Measurements from ENCODE around the gene U2AF2.
A peak's percentile ranks its signal among the peaks of the same experiment; 100 is the strongest.

The U2AF2 gene

GRCh38 chr19:55633861-55634260, 21.0 kb upstream of the U2AF2 start:
- H3K4me1 ChIP-seq (ENCODE audit: low read length) = peaks cover 23% of the 10 kb centered on the region
- no peaks in the 10 kb centered on the region for H3K9me3 ChIP-seq (ENCODE audit: insufficient read depth, low read length)
- H3K27ac ChIP-seq (ENCODE audit: low read length) = no peak overlapping the region
- H4K20me1 ChIP-seq (ENCODE audit: insufficient read depth, low read length) = no peaks in the 10 kb centered on the region
- H3K4me3 ChIP-seq (ENCODE audit: low read length) = peak overlapping the region; percentile 92
- H3K36me3 ChIP-seq (replicated peaks; ENCODE audit: low read depth, low read length) = peaks cover 3% of the 10 kb centered on the region
- H3K4me2 ChIP-seq (ENCODE audit: low read length) = peak overlapping the region; percentile 72
- peak overlapping the region; percentile 98 for H3K9ac ChIP-seq (ENCODE audit: low read length)
- no peak for TF ChIP-seq EZH2phosphoT487 (IDR thresholded peaks at IDR 0.05; ENCODE audit: low read depth)
- TF ChIP-seq, protein P1, sequence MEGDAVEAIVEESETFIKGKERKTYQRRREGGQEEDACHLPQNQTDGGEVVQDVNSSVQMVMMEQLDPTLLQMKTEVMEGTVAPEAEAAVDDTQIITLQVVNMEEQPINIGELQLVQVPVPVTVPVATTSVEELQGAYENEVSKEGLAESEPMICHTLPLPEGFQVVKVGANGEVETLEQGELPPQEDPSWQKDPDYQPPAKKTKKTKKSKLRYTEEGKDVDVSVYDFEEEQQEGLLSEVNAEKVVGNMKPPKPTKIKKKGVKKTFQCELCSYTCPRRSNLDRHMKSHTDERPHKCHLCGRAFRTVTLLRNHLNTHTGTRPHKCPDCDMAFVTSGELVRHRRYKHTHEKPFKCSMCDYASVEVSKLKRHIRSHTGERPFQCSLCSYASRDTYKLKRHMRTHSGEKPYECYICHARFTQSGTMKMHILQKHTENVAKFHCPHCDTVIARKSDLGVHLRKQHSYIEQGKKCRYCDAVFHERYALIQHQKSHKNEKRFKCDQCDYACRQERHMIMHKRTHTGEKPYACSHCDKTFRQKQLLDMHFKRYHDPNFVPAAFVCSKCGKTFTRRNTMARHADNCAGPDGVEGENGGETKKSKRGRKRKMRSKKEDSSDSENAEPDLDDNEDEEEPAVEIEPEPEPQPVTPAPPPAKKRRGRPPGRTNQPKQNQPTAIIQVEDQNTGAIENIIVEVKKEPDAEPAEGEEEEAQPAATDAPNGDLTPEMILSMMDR (IDR thresholded peaks at IDR 0.05; ENCODE audit: low read depth, low read length) = no peak
- H3K27me3 ChIP-seq (ENCODE audit: low read depth, low read length) = no peaks in the 10 kb centered on the region
- H2AFZ ChIP-seq (ENCODE audit: low read depth, low read length) = no peak overlapping the region
- H3K79me2 ChIP-seq (ENCODE audit: low read length) = peaks cover 42% of the 10 kb centered on the region

- Histone ChIP-seq H3K9me3 (ENCODE audit: insufficient read depth, low read length) (no peaks in the 10 kb centered on the region), H3K79me2 (ENCODE audit: low read length) (peaks cover 57% of the 10 kb centered on the region), H2AFZ (ENCODE audit: low read depth, low read length) (no peak overlapping the region), H3K9ac (ENCODE audit: low read length) (peak overlapping the region; percentile 98), H4K20me1 (ENCODE audit: insufficient read depth, low read length) (no peaks in the 10 kb centered on the region), H3K4me2 (ENCODE audit: low read length) (peak overlapping the region; percentile 88), H3K36me3 (replicated peaks; ENCODE audit: low read depth, low read length) (peaks cover 3% of the 10 kb centered on the region), H3K27ac (ENCODE audit: low read length) (peak overlapping the region; percentile 62), H3K27me3 (ENCODE audit: low read depth, low read length) (no peaks in the 10 kb centered on the region), H3K4me3 (ENCODE audit: low read length) (peak overlapping the region; percentile 92), H3K4me1 (ENCODE audit: low read length) (peaks cover 28% of the 10 kb centered on the region)
- TF ChIP-seq EZH2phosphoT487 (IDR thresholded peaks at IDR 0.05; ENCODE audit: low read depth) = no peak
These were observed 19.5 kb upstream of the U2AF2 start for GRCh38 chr19:55635334-55635717.

DNA sequence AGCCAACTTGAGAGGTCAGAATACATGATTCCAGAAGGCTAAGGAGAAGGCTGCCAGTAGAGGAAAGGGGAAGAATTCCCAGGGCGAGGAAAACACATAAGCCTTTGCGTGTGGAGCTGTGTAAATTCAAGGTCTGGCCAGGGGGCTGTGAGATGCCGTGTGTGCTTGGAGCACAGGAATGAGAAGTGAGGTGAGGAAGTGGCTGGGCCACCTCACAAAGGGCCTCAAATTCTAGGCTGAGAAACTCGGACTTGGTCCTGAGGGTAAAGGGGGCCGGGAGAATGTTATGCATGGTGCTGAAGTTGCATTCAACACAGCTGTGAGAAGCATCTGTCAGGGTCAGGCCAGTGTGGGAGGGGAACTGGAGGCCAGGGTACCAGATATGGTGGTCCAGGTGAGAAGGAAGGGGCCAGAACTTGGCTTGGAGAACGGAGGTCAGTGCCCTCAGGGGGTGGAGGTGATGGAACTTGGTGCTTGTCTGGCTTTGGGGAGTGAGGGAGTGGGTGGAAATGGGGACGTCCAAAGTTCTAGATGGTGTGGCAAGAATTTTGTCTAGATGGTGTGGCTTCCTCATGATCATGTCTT, 18.9 kb upstream of the U2AF2 start:
- peaks cover 31% of the 10 kb centered on the region for H3K4me1 ChIP-seq (ENCODE audit: low read length)
- H4K20me1 ChIP-seq (ENCODE audit: insufficient read depth, low read length) = no peaks in the 10 kb centered on the region
- H3K36me3 ChIP-seq (replicated peaks; ENCODE audit: low read depth, low read length) = peaks cover 3% of the 10 kb centered on the region
- H3K4me2 ChIP-seq (ENCODE audit: low read length) = peak overlapping the region; percentile 88
- H3K9me3 ChIP-seq (ENCODE audit: insufficient read depth, low read length) = no peaks in the 10 kb centered on the region
- no peaks in the 10 kb centered on the region for H3K27me3 ChIP-seq (ENCODE audit: low read depth, low read length)
- H2AFZ ChIP-seq (ENCODE audit: low read depth, low read length) = no peak overlapping the region
- TF ChIP-seq, protein P1 (IDR thresholded peaks at IDR 0.05; ENCODE audit: low read depth, low read length) = no peak
- no peak for TF ChIP-seq EZH2phosphoT487 (IDR thresholded peaks at IDR 0.05; ENCODE audit: low read depth)
- peak overlapping the region; percentile 62; the same call in 1 of the 2 replicates for H3K27ac ChIP-seq (ENCODE audit: low read length)
- peak overlapping the region; percentile 98 for H3K9ac ChIP-seq (ENCODE audit: low read length)
- peaks cover 60% of the 10 kb centered on the region for H3K79me2 ChIP-seq (ENCODE audit: low read length)
- peak overlapping the region; percentile 92 for H3K4me3 ChIP-seq (ENCODE audit: low read length)

- no peak overlapping the region for H2AFZ ChIP-seq (ENCODE audit: low read depth, low read length)
- peak overlapping the region; percentile 92; the same call in 1 of the 2 replicates for H3K4me3 ChIP-seq (ENCODE audit: low read length)
- no peak overlapping the region for H3K27ac ChIP-seq (ENCODE audit: low read length)
- H3K36me3 ChIP-seq (replicated peaks; ENCODE audit: low read depth, low read length) = peaks cover 3% of the 10 kb centered on the region
- H3K79me2 ChIP-seq (ENCODE audit: low read length) = peaks cover 66% of the 10 kb centered on the region
- no peaks in the 10 kb centered on the region for H4K20me1 ChIP-seq (ENCODE audit: insufficient read depth, low read length)
- no peaks in the 10 kb centered on the region for H3K27me3 ChIP-seq (ENCODE audit: low read depth, low read length)
- no peaks in the 10 kb centered on the region for H3K9me3 ChIP-seq (ENCODE audit: insufficient read depth, low read length)
- H3K9ac ChIP-seq (ENCODE audit: low read length) = no peak overlapping the region
- no peak for TF ChIP-seq EZH2phosphoT487 (IDR thresholded peaks at IDR 0.05; ENCODE audit: low read depth)
- TF ChIP-seq, protein P1 (IDR thresholded peaks at IDR 0.05; ENCODE audit: low read depth, low read length) = no peak
- peaks cover 31% of the 10 kb centered on the region for H3K4me1 ChIP-seq (ENCODE audit: low read length)
- peak overlapping the region; percentile 88 for H3K4me2 ChIP-seq (ENCODE audit: low read length)
These were observed 18.1 kb upstream of the U2AF2 start for GRCh38 chr19:55636723-55637122.

Measured in OCI-LY3 (cell line).